ENCODE data around the gene TMEM238. TPM values are rescaled to one million over a fixed set of nuclear protein-coding genes. Genes with fewer than 3 reads are reported as not detected.
"Not testable (repeated sequence)": the region's sequence is repeated elsewhere in the genome, so short reads cannot be mapped to it uniquely, and the experiment has no call there.

Gene TMEM238, protein sequence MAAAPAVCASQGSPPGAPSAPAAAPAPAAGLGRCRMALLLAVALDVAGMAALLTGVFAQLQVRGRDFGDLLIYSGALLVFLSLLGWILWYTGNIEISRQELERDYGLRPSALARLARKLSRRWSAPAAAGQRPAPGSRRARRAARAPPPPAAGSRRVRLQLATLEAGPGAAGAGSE
- total RNA-seq = 11.8 and 14.8 TPM in 2 replicates

DNA sequence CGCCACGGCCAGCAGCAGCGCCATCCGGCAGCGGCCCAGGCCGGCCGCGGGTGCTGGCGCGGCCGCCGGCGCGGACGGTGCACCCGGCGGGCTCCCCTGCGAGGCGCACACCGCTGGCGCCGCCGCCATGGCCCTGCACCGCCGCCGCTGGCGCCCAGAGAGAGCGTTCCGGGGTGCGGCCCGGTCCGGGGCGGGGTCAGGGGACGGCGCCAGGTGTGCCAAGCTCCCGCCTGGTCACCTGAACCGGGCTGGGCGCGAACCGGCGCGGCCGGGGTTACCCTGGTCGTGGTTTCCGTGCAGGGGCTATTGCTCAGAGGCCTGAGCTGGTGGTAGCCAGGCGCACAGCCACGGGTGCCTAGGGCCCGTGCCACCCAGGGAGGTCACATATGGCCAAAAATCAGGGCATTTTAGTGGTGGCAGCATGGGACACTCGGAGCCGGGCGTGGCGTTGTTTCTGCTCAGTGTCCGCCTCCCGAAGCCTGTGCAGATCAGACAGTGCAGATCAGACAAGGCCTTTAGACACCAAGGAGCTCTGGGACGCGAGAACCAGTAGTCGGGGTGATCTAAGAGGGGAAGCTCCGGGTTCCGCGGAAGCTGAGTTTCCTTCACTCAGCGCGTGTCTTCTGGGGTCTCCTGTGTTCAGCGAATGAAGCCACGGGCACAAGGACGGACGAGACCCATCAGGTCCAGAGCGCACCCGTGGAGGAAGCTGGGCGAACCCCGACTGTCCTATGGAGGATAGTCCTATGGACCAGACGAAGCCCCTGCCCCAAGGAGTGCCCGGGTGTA, at the start of gene TMEM238:
TSS of gene TMEM238 (minus strand) at position 162 of the 789 bp plus-strand sequence. CDS start at position 129, 33 bp downstream.
- intact Hi-C loops (cut with micrococcal nuclease) = loop anchor here (10.0 kb wide), 1 partner anchor 920 kb away; the partner anchor contains the start of gene LENG9

DNA sequence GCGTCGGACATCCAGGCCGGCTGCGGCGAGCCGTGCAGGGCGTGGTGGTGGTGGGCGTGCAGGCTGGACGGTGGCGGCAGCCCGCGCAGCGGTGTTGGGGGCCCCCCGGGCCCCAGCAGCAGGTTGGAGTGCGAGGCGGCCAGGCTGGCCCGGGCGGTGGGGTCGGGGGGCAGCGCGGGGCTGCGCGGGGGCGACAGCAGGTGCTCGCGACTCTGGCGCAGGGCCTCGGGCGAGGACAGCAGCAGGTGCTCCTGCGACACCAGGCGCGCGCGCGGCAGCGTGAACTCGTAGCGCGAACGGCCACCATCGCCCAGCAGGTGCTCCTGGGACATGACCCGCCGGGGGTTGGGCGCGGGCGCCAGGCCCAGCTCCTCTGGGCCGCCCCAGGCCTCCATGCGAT, 49.2 kb upstream of the TMEM238 start:
- intact Hi-C loops (cut with micrococcal nuclease) = no loop called here

GRCh38 chr19:55432241-55432959, 48.3 kb upstream of the TMEM238 start:
- intact Hi-C loops (cut with micrococcal nuclease) = no loop called here

- intact Hi-C loops (cut with micrococcal nuclease) = no loop called here
Measured at GRCh38 chr19:55431183-55431582, 47.1 kb upstream of the TMEM238 start.

- intact Hi-C loops (cut with micrococcal nuclease) = no loop called here
Measured at GRCh38 chr19:55426042-55426441, 42.0 kb upstream of the TMEM238 start.

DNA sequence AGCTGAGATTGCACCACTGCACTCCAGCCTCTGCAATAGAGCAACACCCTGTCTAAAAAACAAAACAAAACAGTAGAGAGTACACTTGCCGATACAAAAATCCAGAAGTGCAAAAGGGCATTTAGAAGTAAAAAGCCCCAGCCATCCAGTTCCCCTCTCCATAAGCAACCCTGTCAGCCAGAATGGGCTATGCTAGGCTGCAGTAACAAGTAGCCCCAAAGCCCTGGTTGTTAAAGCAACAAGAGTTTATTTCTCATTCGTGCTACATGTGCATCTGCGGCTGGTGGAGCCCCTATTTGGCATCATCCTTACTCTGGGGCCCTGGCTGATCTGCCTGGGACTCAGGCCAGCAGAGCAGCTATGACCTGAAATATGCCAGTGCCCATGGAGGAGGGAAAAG, 40.4 kb upstream of the TMEM238 start:
- intact Hi-C loops (cut with micrococcal nuclease) = no loop called here

- intact Hi-C loops (cut with micrococcal nuclease) = no loop called here
Measured at GRCh38 chr19:55423225-55424005, 39.3 kb upstream of the TMEM238 start.

GRCh38 chr19:55421281-55421680, 37.2 kb upstream of the TMEM238 start:
- intact Hi-C loops (cut with micrococcal nuclease) = not testable (repeated sequence)

DNA sequence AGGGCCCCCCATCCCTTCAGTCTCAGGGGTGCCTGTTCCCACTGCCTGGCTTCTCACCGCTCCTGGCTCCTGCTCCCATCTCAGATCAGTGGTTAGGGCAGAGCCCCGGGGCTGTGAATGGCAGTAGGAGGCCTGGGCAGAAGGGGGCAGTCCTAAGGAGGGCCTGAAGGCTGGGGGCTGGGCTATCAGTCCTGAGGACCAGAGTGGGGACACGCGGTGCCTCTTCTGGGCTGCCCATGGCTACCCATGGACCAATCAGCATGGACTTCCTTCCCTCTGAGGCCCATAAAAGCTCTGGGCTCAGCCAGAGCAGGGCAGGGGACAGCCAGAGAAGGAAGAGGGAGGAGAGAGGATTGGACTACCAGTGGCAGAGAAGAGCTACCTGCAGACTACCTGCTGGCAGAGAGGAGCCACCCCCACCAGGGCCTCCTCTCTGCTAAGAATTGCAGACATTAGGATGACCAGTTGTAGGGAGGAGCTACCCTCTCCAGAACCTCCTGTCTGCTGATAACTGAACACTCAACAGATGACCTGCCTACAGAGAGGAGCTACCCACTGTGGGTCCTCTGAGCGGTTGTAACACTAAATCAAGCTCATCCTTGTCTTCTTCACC, 35.6 kb upstream of the TMEM238 start:
- intact Hi-C loops (cut with micrococcal nuclease) = no loop called here

DNA sequence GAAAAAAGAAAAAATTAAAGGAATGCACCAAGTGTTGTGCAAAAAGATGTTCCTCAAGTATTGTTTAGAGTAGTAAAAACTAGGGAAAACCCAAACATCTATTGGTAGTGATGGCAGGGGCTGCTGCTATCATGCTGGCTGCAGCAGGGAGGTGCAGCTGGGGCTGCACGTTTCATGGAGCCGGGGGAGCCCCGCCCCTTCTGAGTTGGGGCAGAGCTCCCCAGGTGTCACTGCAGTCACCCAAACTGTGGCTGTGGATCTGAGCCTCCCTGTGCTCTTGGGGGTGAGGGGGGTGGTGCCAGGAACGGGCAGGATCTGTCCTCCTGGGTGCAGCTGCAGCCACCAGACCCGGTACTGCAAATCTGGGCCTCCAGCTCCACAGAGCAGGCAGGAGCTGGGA, 35.0 kb upstream of the TMEM238 start:
- intact Hi-C loops (cut with micrococcal nuclease) = no loop called here

DNA sequence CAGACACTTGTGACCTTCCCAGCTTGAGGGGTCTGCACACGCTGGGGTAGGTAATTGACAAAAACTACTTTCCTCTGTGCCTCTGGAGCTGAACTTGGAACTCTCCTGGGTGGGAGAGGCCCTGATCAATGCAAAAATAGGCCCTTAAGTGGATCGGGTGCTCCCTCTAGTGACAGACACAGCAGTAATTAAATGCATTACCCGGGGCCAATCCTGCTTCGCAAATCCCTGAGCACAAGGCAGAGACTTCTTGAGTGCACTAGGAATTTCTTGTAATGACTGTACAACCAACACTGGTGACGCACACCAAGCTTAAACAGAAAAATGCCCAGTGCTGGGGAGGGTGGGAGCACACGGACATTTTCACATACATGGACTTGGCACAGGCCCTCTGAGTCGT, 34.1 kb upstream of the TMEM238 start:
- intact Hi-C loops (cut with micrococcal nuclease) = loop anchor here (1.0 kb wide), 5 partner anchors 117 to 330 kb away; no protein-coding TSS in a partner anchor

- intact Hi-C loops (cut with micrococcal nuclease) = no loop called here
Measured at GRCh38 chr19:55410168-55410567, 26.1 kb upstream of the TMEM238 start.

- intact Hi-C loops (cut with micrococcal nuclease) = not testable (repeated sequence)
Measured at GRCh38 chr19:55409179-55409578, 25.1 kb upstream of the TMEM238 start.

GRCh38 chr19:55408533-55408872, 24.4 kb upstream of the TMEM238 start:
- intact Hi-C loops (cut with micrococcal nuclease) = loop anchor here (1.0 kb wide), 14 partner anchors 23 to 1271 kb away; partner anchors contain the start of genes CNOT3, COX6B2, HSPBP1 and ISOC2

DNA sequence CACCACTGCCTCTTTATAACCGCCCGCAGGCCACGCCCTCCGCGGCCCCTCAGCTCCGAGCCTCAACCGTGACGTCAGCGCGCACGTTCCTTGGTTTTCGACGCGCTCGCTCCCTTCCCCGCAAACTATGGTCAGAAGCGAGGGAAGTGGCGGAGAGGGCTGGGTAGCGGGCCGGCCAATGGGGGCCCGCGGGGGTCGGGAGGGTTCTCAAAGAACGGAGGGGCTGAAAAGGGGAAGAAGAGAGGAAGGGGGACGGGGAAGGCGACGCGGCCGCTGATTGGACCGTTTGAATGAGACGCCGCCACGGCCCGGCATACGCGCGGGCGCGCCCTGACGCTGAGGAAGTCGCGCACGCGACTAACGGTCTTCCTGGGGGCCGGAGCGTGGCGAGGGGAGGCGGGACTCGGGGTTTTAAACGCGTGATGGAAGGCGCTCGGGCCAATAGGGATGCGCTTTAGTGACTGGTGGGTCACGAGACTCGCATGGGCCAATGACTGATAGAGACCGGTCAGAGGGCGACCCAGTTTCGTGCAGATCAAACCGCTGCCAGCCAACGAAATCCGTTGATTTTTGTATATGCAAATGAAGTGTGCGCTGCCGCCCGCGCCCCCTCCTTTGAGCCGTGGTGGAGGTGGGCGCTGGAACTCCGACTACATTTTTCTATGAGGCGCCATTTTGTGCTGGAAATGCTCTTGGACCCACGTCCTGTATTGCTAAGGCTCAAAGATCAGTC, 23.9 kb upstream of the TMEM238 start:
- intact Hi-C loops (cut with micrococcal nuclease) = loop anchor here (1.0 kb wide), 16 partner anchors 10 to 1271 kb away; partner anchors contain the start of genes CNOT3, COX6B2, FIZ1 and HSPBP1

DNA sequence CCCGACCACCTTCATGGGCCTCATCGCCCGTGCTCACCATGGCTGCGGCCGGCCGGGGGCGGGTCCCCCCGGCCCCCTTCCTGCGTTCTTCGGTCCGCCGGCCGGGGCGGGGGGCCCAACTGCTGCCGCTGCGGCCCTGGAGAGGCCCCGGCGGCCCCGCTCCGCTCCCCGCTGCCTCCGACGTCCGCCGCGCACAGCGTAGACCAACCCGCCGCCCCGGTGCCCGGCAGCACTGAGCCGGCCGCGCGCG, 23.4 kb upstream of the TMEM238 start, which contains the start of gene UBE2S:
TSS of gene UBE2S (minus strand) at position 239 of the 250 bp plus-strand sequence. CDS start at position 40, 199 bp downstream.
- intact Hi-C loops (cut with micrococcal nuclease) = loop anchor here (1.0 kb wide), 2 partner anchors 9 to 192 kb away; partner anchors contain the start of gene FIZ1

DNA sequence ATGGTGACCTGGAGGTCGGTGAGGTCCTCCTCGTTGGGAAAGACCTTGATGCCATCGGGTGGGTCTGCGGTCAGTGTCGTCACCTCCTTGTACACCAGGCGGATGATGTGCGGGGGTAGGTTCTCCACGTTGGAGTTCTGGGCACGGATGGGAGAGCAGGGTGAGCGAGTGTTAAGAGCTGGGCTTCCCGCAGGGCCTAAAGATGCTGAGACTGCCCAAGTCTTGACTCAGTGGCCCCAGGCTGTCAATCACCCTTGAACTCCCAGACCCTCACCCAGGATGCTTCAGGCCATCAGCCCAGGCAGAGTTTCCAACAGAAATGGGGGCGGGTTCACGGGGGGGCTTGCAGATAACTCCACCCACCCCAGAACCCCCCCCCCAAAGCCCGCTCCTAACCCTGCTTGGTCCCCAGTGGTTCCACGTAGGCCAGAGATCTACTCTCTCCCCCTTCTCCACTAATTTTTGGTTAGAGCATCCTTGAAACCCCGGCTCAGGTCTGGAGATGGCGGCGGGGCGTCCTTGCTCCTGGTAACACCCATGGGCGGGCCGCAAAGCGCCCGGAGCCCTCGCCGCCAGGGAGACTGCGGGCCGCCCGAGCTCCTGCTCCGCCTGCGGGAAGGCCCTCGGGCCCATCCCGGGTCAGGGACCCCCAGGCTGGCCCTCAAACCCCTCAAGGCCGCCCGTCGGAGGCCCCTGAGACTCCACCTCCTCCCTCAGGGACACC, 22.9 kb upstream of the TMEM238 start:
- intact Hi-C loops (cut with micrococcal nuclease) = loop anchor here (1.0 kb wide), 2 partner anchors 9 to 192 kb away; partner anchors contain the start of gene FIZ1

GRCh38 chr19:55406091-55406825, 22.2 kb upstream of the TMEM238 start:
- intact Hi-C loops (cut with micrococcal nuclease) = no loop called here

DNA sequence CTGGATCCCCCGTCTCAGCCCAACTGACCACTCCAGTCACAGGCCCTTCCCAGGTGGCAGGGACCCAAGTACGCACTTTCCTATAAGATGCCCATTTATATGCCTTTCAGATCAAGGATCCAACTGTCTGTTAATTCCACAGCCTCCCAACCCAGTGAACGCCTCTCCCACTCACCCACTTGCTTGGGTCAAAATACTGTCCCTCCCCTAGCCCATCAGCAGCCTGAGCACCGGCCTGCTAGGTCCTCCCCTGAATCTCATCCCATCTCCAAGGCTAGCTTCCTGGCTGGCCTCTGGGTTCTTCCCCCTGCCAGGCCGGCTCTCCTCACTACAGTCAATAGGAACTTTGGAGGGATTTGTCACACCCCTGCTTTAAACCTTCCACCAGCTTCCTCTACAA, 21.5 kb upstream of the TMEM238 start:
- intact Hi-C loops (cut with micrococcal nuclease) = no loop called here

All from T-helper 1 cell treated with Interleukin-12 subunit alpha and Interleukin-12 subunit beta and Interleukin-4 antibody, amounts not matched to agents 30 ng/mL and 1 ng/mL, for 36 hours (primary cell).